ENCODE measurements around the gene RIBC2. TPM values are rescaled to one million over a fixed set of nuclear protein-coding genes. Genes with fewer than 3 reads are reported as not detected.
"Not testable (repeated sequence)": the region's sequence is repeated elsewhere in the genome, so short reads cannot be mapped to it uniquely, and the experiment has no call there.

Gene RIBC2, protein sequence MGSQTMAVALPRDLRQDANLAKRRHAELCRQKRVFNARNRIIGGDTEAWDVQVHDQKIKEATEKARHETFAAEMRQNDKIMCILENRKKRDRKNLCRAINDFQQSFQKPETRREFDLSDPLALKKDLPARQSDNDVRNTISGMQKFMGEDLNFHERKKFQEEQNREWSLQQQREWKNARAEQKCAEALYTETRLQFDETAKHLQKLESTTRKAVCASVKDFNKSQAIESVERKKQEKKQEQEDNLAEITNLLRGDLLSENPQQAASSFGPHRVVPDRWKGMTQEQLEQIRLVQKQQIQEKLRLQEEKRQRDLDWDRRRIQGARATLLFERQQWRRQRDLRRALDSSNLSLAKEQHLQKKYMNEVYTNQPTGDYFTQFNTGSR
- polyA plus RNA-seq (2013, experiment 1 of 2; ENCODE audit: insufficient read length): 1.5 TPM
- 1.8 TPM for polyA plus RNA-seq (2013, experiment 2 of 2; ENCODE audit: insufficient read length)

DNA sequence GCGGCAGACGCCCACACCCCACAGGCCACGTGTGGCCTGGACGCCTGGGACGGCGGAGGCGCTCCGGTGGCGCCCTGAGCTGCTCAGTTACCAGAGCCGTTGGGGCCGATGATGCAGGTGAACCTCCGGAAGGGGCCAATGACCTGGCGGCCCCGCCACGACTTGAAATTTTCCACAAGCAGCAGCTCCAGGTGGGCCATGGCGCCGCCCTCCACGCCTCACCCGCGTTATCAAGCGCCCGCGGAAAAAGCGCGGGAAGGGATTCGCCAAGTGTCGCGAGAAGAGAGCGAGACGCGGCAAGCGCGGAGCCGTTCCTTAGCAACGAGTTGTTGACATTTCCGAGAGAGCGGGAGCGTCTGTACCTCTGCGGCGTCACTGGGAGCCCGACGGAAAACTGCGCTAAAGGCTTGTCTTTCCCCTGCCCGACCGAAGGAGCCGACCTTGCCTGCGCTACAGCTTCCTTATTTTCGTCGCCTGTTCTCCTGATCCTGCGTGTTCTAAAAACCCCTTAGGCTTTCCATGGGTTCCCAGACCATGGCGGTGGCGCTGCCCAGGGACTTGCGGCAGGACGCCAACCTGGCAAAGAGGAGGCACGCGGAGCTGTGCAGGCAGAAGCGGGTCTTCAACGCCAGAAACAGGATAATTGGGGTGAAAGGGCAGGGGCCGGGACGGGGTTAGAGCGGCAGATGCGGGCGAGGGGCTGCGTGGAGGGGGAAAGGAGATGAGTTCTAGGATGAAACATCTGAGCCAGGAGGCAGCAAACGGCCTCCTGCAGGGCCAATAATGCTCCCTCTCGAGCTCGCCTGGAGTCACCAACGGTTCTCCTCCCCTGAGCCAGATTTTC, at the start of gene RIBC2, which contains the start of gene SMC1B:
Gene RIBC2, plus strand, starts transcription at position 326 of the 844 bp plus-strand sequence. Its CDS starts 194 bp downstream, at position 520.
Gene SMC1B, minus strand, starts transcription at position 232 of the 844 bp plus-strand sequence. Its CDS starts 32 bp downstream, at position 200.
- peak; percentile 87 for DNase-seq

DNA sequence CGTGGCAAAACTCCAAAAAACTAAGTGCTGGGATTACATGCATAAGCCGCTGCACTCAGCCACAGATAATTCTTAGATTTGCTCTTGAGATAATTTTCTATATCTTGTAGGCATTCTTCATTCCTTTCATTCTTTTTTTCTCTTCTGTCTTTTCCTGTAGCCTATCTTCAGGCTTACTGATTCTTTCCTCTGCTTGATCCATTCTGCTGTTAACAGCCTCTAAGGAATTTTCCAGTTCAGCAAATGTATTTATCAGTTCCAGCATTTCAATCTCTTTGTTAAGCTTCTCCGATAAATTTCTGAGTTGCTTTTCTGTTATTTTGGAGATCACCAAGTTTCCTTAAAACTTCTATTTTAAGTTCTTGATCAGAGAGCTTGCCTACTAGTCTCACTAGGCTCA, 46.8 kb upstream of the RIBC2 start:
- no peak for DNase-seq

DNA sequence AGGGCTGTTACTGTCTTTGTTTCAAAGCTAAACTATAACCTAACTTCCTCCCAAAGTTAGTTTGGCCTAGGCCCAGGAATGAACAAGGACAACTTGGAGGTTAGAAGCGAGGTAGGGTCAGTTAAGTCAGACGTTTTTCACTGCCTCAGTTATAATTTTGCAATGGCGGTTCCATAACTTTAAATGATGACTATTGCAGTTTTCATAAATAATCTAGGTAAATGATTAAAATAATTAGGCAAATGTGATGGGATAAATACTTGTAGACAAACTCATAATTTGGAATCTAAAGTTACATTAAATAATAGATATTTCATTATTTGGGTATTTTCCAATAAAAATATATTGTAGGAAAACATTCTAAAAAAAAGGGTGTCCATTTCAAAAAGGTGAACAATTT, 39.9 kb upstream of the RIBC2 start:
- DNase-seq: not testable (repeated sequence)

DNA sequence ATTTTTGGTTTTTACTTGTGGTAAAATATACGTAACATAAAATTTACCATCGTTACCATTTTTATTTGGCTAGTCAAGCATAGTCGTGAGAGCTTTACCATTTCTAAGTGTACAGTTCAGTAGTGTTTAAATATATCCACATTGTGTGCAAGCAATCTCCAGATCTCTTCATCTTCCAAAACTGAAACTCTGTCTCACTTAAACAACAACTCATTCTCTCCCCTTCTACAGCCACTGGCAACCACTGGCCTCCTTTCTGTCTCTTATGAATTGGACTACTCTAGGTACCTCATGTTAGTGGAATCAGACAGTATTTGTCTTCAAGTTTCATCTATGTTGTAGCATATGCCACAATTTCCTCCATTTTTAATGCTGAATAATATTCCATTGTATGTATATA, 37.5 kb upstream of the RIBC2 start:
- no peak for DNase-seq

DNA sequence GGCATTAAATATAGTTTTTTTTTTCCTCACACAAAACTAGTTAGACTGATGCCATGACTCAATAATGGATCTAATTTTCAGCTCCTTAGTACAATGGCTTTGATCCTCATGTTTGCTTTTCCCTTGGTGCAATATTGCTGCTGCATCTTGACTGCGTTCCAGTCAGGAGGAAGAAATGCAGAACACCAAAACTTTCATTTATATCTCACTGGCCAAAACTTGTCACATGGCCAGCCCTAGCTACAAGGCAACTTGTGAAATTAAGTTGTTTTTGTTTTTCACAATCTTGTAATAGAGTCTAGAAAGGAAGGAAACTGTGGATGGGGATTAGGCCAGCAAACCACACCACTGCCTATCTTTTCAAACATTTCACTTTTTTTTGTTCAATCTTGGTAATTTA, 36.8 kb upstream of the RIBC2 start:
- DNase-seq: no peak

DNA sequence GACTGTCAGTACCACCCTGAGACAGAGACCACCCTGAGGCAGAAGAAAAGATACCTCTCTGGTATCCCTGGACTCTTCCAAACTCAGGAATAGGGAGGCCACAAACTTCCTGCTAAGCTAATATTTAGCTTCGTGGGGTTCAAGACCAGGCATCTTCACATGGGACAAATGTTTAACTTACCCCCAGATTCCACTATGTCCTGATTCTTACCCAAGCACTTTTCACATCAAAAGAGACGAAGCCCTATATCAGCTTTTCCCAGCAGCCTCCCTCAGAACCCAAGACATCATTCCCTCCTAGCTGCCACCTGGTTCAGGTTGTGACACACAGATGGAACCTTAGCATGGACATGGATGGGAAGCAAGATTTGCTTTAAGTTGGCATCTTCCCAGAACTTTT, 32.1 kb upstream of the RIBC2 start:
- no peak for DNase-seq

DNA sequence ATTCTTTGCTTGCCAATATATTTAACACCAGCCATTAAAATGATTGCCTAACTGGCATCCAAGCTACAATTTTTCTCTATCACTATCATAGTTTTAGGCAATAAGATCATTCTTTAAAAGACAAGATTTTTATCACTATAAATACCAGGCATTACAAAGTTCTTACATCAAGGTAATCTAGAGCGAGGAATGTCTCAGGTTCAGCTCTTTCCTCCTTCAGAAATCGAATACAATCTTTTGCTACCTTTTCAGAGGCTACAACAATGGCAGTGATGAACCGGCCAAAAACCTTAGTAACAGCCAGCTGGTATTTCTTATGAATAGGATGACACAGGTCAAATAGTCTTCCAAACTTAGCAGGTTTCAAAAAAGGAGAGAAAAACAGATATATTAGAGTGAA, 23.9 kb upstream of the RIBC2 start:
- DNase-seq: no peak

DNA sequence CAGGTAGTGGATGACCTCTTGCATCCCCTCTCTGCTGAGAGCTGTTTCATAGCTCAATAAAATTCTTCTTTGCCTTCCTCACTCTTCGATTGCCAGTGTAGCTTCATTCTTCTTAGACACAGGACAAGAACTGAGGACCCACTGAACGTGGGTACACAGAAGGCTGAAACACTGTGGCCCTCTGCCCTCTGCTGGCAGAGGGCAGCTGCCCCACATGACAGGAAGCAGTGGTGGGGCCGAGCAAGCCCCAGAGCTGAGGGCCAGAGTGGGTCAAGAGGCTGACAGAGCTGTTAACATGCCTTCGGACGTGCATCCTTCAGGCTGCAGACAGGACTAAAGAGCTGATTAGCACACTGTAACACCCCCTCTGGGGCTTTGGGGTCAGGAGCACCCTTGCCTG, 15.7 kb upstream of the RIBC2 start:
- no peak for DNase-seq

DNA sequence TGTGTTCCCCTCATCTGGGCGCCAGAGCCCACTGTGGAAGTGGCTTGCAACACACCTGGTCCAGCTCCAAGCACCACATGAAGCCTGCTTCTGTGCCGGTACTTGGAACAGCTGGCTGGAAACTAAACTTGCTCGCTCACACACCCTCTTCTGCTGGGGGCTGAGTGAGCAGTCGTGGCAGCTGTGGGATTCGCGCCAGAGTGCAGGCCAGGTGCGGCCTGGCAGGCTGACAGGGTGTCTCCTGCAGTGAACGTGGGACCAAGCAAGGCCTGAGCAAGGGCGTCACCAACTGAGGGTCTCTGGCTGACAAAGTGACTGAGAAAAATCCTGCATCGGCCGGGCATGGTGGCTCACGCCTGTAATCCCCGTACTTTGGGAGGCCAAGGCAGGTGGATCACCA, 15.3 kb upstream of the RIBC2 start:
- DNase-seq: no peak

DNA sequence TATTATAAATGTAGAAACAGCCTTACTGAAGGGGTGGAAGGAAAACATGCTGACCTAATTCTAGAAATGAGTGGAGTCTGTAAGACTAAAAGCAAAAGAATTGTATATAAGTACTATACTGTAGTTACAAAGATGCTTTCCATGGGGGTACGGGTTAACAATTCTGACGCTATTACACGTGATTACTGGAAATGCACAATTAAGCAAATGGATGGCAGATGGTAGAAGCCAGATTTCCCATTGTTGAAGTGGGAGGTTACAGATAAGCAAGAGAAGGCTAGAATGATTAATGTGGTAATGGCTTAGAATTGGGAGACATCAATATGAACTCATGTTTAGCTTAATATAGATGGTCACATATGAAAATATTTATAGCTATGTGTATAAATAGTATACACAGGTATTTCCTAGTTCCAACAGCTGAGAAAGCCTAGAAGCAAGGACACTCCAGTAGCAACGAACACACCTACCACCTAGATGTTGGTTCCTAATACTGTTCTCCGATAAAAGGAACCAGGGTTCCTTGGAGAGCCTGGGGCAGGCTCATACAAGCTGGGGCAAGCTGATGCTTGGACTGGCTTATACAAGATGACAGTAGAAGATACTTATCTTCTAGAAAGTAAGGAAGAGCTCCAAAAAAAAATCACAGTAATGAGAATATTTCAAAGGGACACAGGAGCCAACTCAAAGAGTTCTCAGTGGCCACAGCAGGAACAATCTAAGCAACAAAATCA, 13.6 kb upstream of the RIBC2 start:
- DNase-seq: no peak

DNA sequence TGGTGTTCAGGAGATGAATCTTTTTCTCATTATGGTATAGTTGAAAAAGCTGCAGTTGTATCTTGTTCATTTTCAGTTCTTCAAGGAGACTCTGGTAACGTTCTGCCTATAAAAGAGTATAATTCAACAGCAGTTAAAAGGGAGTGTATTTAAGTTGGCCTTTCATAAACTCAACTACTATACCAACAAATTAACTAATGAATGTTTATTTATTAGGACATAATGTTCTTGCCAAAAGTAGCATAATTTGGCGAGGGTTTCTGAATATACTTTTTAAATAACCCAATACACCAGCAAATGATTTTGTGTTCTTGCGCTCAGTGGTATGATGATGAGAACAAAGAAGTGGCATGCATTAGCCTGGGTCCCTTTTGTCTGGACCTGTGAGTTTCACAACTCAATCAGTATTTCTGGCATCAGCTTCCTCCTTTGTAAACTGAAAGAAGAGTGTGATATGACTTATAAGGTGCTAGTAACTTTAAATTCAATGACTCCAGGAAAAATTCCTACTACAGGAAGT, 11.0 kb upstream of the RIBC2 start:
- no peak for DNase-seq

DNA sequence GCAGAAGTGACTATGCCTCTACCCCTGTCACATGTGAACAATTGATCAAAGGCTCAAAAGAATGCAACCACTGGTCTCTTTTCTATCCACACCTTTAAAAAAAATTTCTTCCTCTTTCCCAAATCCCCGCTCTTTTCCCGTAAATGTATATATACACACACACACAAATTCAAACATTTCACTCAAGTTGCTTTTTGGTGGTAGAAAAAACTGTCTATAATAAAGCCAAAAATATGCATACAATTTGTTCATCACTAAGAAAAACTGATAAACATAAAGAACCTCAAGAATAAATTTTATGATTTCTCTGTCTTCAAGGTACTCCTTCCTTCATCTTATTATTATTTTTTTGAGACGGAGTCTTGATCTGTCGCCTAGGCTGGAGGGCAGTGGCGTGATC, 5.7 kb upstream of the RIBC2 start:
- no peak for DNase-seq

DNA sequence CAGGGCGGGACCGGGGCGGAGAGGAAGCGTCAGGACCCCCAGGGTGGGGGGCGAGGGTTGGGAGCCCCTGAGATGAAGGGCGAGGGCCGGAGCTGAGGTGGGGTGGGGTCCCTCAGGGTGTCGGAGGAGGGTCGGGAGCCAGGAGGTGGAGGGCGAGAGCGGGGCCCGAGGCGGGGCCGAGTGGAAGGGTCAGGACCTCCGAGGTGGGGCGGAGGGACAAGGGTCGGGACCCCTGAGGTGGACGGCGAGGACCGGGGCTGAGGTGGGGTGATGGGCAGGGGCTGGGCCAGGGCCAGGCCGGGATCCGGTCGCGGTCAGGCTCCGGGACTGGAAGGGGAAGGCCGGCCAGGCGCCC, 503 bp upstream of the RIBC2 start:
- DNase-seq: no peak

DNA sequence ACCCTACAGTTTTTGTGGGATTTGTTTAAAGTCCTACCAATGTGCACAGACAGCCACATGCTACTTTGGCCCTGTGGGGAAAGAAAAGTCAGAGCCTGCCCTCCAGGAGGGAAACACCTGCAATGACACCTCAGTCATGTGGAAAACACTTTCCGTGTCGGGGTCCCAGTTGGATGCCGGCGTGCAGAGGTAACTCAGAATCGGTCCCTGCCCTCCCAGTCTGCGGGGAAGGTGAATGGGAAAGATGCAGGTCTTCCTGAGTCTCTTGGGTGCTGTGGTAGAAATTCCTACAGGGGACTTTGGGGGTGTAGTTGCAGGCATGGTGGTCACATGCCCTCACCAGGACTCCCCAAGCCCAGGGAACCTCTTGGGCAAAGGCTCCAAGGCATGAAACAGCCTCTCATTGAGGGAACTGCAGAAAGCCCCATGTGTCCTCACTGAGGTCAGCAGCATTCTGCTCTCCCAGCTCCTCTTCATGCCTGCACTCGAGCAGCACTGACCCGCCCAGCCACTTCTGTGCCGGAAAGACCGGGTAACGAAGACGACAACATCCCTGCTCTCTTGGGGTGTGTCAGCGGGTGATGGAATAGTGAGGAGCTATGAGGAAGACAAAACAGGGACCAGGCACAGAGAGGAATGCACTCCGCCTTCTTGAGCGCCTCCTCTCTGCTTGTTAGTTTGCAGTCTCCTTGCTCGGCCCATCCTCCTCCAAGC, 4.7 kb downstream of the RIBC2 start:
- no peak for DNase-seq

DNA sequence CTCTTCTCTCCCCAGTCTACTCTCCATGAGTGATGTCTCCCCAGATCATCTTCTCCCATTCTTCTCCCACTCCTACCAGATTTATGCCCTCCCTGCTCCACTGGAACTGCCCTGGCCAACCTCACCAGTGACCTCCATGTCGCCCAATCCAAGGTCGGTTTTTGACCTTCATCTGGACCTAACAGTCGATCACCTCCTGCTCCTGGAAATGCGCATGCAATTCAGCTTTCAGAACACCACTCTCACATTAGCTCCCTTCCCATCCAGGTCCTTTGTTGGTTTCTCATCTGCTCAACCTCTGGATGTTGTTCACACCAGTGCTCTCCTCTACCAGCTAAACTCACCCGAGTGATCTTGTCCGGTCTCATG, 5.3 kb downstream of the RIBC2 start:
- DNase-seq: no peak

DNA sequence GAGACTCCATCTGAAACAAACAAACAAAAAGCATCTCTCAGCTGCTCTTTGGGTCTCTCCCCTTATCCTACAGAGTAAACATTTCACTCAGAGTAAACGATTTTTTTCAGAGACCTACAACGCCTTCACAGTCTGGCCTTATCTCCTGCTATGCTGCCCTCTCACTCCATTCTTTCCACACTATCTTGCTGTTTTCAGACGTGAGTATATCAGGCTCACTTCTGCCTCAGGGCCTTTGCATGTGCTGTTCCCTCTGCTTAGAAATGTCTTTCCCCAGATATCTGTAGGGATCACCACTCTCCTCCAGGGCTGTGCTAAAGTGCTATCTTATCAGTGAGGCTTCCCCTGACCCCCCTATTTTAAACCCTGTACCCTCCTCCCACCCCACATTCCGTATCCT, 6.5 kb downstream of the RIBC2 start:
- DNase-seq: no peak

DNA sequence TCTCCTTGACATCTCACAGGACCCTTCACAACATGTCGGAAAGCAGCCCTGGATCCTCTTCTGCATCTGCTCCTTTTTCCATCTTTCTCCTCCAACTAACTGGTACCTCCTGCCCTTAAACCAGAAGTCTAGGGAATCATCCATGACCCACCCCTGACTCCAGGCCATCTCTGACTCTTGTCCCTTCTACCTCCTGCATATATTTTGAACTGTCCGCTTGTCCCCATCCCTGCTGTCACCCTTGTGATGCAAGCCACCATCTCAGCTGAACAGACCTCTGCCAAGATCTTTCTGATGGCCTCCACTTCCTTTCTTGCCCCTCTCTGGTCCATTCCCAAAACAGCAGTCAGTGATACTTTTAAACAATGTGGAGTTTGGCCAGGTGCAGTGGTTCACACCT, 7.0 kb downstream of the RIBC2 start:
- DNase-seq: no peak

DNA sequence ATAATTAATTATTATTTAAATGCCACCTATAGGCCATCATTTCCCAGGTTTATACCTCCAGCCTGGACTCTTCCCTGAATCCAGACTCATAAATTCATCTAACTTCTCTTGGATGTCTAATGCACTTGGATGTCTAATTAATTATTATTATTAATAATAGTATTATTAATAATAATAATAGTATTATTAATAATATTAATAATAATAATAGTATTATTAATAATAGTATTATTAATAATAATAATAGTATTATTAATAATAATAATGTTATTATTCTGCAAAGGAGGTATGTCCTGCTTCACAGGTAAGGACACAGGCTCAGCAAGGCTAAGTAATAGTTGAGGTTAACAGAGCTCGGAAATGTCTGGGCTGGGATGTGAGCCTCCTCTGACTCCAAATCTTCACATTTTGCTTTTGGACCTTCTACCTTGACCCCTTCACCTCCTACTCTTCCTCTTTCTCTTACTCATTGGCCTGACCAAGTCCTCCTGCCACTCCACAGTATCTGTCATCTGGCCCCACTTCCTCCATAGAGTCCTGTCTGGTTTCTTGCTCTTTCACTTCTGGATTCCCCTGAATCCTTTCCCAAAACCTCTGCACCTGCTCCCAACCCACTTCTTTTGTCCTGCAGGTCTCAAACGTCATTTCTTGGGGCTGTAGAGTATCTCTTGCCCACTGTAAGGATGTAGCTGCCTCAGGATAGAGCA, 8.0 kb downstream of the RIBC2 start:
- DNase-seq: no peak

DNA sequence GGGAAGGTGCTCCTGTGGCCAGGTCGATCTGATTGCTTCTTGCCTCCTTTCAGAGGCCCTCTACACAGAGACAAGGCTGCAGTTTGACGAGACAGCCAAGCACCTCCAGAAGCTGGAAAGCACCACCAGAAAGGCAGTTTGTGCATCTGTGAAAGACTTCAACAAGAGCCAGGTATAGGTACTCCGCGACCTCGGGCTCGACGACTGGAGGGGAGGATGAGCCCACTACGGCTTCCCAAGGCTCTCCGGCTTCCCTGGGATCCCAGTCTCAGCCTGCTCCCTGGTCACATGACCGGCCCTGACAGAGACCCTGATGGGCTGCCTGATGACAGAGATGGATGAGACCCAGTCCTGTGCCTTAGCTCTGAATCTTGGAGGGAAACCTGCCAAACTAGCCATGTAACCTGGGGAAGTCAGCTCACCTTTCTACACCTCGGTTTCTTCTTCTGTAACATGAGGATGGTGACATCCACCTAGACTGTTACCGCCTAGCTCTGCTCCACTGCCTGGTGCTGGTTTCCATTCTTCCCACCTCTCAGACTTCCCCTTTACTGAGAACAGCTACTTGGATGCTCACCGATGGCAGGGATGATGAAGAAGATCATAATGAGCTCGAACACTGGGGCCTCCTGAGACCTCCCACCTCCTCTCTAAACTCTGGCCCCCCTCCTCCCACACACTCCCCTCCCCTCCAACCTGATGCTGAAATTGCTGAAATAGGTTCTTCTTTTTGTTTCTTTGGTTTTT, 8.9 kb downstream of the RIBC2 start:
- DNase-seq: no peak

DNA sequence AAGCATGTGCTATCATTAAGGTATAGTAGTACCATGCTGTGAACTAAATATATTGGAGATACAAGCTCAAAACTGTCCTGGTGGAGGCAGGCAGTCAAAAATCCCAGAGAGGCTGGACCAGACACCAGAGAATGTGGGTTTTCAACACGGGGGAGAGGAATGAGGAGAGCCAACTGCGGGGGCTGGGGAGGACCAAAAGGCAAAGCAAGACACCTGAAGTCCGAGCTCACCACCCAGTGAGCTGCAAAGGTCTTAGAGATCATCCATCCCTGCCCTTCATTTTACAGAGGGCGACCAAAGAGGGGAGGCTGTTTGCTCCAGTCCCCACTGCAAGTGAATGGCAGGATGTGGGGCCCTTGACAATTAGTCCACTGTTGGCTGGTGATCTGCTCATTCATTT, 10.0 kb downstream of the RIBC2 start:
- no peak for DNase-seq

DNA sequence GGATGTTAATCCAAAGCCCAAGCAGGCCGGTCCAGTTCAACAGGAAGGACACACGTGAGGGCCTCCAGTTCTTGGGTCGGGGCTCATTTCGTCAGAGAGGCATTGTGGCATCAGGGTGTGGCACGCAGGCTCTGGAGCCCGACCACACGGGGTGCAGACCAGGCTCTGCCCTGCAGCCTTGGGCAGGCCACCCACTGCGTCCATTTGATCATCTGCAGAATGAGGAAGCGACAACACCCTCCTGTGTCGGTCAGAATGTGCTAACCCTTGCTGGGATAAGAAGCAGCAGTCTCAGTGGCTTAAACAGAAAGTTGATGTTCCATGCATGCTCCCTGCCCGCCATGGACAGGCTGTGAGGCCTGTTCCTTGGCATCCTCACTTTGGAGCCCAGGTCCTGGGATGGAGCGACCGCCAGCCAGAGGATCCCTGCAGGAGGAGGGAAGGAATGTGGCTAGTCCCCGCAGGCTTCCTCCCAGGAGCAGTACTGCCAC, 10.8 kb downstream of the RIBC2 start:
- DNase-seq: no peak
